GM04503 (cell line): ENCODE measurements around the gene SLC16A13.
"Not testable (repeated sequence)": the region's sequence is repeated elsewhere in the genome, so short reads cannot be mapped to it uniquely, and the experiment has no call there.

Source experiments
- DNase-seq: peaks from one replicate; pipeline ENCODE4 v3.0.0-alpha.2; 2012; ENCODE audit warnings: low read depth

SLC16A13 gene

GRCh38 chr17:7063518-7064094 lies 27.8 kb downstream of the SLC16A13 start:
- no peak for DNase-seq

- no peak for DNase-seq
Observed at GRCh38 chr17:7064261-7064660, 28.4 kb downstream of the SLC16A13 start.

GRCh38 chr17:7067198-7067597 lies 31.4 kb downstream of the SLC16A13 start:
- no peak for DNase-seq

GRCh38 chr17:7068268-7068667 lies 32.5 kb downstream of the SLC16A13 start:
- DNase-seq = no peak

- no peak for DNase-seq
Observed at GRCh38 chr17:7070712-7071111, 34.9 kb downstream of the SLC16A13 start.

- no peak for DNase-seq
Observed at GRCh38 chr17:7072406-7072805, 36.6 kb downstream of the SLC16A13 start.

- no peak for DNase-seq
Observed at GRCh38 chr17:7074931-7075330, 39.1 kb downstream of the SLC16A13 start.

GRCh38 chr17:7077911-7078546 lies 42.2 kb downstream of the SLC16A13 start:
- no peak for DNase-seq

GRCh38 chr17:7078711-7079110 lies 42.9 kb downstream of the SLC16A13 start:
- no peak for DNase-seq

- no peak for DNase-seq
Observed at GRCh38 chr17:7079581-7080455, 44.0 kb downstream of the SLC16A13 start, which contains the start of gene CLEC10A. Gene CLEC10A (minus strand): TSS chr17:7080251. CDS start chr17:7078812, 1,439 bp downstream.

GRCh38 chr17:7080456-7081041 lies 44.7 kb downstream of the SLC16A13 start:
- no peak for DNase-seq

GRCh38 chr17:7081341-7082062 lies 45.7 kb downstream of the SLC16A13 start:
- no peak for DNase-seq

GRCh38 chr17:7083592-7083991 lies 47.8 kb downstream of the SLC16A13 start:
- no peak for DNase-seq

- no peak for DNase-seq
Observed at GRCh38 chr17:7084088-7084487, 48.3 kb downstream of the SLC16A13 start.

GRCh38 chr17:7088442-7088841 lies 52.6 kb downstream of the SLC16A13 start:
- not testable (repeated sequence) for DNase-seq

- DNase-seq = not testable (repeated sequence)
Observed at GRCh38 chr17:7089570-7089969, 53.8 kb downstream of the SLC16A13 start.
